Measurements from ENCODE around the gene RASGRP4.

Gene RASGRP4

DNA sequence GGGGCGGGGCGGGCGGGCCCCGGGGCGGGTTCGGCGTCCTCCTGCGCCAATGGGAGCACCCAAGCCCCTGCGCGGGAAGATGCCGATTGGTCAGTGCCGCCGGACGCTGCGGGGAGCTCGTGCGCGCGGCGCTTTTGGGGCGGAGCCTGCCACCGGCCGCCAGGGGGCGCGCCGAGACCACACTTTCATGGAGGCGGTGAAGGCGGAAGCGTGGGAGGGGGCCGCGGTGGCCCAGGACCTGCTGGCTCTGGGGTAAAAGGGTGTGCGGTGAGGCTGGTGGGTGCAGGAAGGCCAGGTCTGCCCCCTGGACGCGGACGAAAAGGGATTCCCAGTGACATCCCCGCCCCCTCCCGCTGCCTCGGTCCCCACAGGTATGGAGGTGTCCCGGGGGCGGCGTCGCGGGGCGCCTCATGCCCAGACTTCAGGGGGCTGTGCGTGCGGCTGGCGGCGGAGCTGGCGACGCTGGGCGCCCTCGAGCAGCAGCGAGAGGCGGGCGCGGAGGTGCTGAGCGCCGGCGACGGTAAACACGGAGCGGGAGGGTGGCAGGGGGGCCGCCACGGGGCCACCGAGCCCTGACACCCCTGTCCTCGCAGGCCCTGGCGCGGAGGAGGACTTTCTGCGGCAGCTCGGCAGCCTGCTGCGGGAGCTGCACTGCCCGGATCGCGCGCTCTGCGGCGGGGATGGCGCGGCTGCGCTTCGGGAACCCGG lies 22.9 kb downstream of the RASGRP4 start, which contains the start of gene FAM98C:
FAM98C (plus strand) TSS at position 127 of the 708 bp plus-strand sequence; CDS start at position 188, 61 bp downstream.
- peak; percentile 96 to 98 for DNase-seq (ENCODE audit: low read depth in 2 of 2)
- TF ChIP-seq, protein P1, sequence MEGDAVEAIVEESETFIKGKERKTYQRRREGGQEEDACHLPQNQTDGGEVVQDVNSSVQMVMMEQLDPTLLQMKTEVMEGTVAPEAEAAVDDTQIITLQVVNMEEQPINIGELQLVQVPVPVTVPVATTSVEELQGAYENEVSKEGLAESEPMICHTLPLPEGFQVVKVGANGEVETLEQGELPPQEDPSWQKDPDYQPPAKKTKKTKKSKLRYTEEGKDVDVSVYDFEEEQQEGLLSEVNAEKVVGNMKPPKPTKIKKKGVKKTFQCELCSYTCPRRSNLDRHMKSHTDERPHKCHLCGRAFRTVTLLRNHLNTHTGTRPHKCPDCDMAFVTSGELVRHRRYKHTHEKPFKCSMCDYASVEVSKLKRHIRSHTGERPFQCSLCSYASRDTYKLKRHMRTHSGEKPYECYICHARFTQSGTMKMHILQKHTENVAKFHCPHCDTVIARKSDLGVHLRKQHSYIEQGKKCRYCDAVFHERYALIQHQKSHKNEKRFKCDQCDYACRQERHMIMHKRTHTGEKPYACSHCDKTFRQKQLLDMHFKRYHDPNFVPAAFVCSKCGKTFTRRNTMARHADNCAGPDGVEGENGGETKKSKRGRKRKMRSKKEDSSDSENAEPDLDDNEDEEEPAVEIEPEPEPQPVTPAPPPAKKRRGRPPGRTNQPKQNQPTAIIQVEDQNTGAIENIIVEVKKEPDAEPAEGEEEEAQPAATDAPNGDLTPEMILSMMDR (IDR thresholded peaks at IDR 0.05; ENCODE audit: low read depth, low read length) = peak; percentile 64
- peak within 1 kb of the TSS; percentile 88 to 95 for H3K4me3 ChIP-seq (replicated peaks in 1 of 2; ENCODE audit: low read depth in 2 of 2, low read length in 2 of 2)

GRCh38 chr19:38402623-38402966 lies 23.4 kb downstream of the RASGRP4 start:
- TF ChIP-seq, protein P1 (IDR thresholded peaks at IDR 0.05; ENCODE audit: low read depth, low read length) = no peak
- no peak for DNase-seq (ENCODE audit: low read depth in 2 of 2)
- H3K4me3 ChIP-seq (replicated peaks in 1 of 2; ENCODE audit: low read depth in 2 of 2, low read length in 2 of 2) = peak overlapping the region; percentile 35 to 43

GRCh38 chr19:38401148-38401547 lies 24.9 kb downstream of the RASGRP4 start:
- DNase-seq (ENCODE audit: low read depth in 2 of 2) = peak; percentile 49 to 51
- H3K4me3 ChIP-seq (replicated peaks in 1 of 2; ENCODE audit: low read depth in 2 of 2, low read length in 2 of 2) = no peak overlapping the region
- TF ChIP-seq, protein P1 (IDR thresholded peaks at IDR 0.05; ENCODE audit: low read depth, low read length) = no peak

- no peak for DNase-seq (ENCODE audit: low read depth in 2 of 2)
- TF ChIP-seq, protein P1 (IDR thresholded peaks at IDR 0.05; ENCODE audit: low read depth, low read length) = no peak
- no peak overlapping the region for H3K4me3 ChIP-seq (replicated peaks in 1 of 2; ENCODE audit: low read depth in 2 of 2, low read length in 2 of 2)
Observed at GRCh38 chr19:38400361-38400760, 25.7 kb downstream of the RASGRP4 start.

DNA sequence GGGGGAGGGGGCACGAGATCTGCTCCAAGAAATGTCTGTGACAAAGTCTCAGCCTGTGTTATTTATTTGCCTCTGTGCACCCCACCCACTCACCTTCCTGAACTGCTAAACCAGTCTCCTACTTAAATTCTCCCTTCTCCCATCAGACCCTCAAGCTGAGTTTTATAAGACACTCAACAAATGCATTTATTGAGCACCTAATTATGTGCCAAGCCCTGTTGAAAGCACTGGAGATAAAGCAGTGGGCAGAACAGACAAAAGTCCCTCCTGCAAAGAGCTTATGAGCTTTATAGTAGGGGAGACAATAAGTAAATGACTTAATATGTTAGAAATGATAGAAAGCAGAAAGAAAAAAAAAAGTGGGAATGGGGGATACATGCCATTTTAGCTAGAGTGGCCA lies 26.5 kb downstream of the RASGRP4 start:
- H3K4me3 ChIP-seq (replicated peaks in 1 of 2; ENCODE audit: low read depth in 2 of 2, low read length in 2 of 2) = no peak overlapping the region
- DNase-seq (ENCODE audit: low read depth in 2 of 2) = no peak
- TF ChIP-seq, protein P1 (IDR thresholded peaks at IDR 0.05; ENCODE audit: low read depth, low read length) = no peak

DNA sequence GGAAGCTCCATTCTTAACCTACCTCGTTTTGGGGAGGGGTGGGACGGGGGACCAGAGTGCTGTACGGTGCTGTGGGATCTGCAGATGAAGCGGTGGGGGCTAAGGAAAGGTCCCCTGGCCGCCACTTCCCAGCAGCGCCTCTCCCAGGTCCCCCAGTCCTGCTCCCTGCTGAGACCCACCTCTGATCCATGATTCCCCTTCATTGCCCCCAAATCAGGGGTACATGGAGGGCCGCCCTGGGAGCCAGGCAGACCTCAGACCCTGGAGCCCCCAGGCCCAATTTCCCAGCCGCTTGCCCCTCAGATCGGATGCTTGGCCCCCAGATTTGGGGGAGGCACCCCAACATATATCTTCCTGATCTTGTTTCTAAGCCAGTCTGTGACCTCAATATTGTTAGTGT lies 26.9 kb downstream of the RASGRP4 start:
- TF ChIP-seq, protein P1 (IDR thresholded peaks at IDR 0.05; ENCODE audit: low read depth, low read length) = no peak
- no peak overlapping the region for H3K4me3 ChIP-seq (replicated peaks in 1 of 2; ENCODE audit: low read depth in 2 of 2, low read length in 2 of 2)
- DNase-seq (ENCODE audit: low read depth in 2 of 2) = no peak

Data from cardiac fibroblast (primary cell).